GM21529 (cell line): ENCODE results near the gene ATG9B.

Experiments
- ATAC-seq: cut with Tn5 transposase; IDR thresholded peaks from one replicate; pipeline ENCODE4 v1.9.1; 2021; ENCODE audit not compliant: unreplicated experiment

The ATG9B gene

DNA sequence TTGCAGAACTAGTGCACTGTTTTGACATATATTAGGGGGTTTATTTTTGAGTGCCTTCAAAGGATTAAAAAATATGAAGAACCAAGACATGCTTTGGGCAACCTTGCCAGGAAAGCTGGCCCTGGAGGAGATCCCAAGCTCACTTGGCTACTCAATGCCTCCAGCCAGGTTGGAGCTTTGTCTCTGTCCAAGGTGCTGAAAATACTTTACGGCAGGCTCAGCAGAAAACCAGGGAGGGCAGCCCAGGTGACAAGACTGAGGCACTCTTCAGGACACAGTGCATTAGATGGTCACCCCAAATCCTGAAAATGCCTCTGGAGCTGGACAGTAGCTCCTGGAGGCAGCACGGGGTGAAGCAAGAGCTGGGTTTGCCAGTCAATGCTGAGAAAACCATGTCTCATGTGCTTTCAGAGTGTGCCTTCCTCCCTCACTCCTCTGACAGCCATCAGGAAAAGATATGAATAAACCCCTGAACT is 40.4 kb downstream of the ATG9B start:
- ATAC-seq = no peak

DNA sequence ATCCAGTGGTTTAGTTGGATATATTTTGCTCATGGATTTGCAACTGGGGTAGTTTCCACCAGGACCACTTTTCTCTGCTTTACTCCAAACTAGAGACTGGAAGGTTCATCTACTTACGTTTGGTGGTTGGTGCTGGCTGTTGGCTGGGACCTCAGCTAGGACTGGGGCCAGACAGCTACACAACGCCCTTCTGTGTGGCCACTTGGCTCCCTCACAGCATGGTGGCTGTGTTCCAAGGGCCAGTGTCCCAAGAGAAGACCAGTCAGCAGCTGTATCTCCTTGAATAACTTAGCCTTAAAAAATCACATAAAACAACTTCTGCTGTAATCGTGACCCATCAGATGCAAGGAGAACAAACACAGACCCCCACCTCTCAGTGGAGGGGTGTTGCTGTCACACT is 41.9 kb downstream of the ATG9B start:
- ATAC-seq = no peak

DNA sequence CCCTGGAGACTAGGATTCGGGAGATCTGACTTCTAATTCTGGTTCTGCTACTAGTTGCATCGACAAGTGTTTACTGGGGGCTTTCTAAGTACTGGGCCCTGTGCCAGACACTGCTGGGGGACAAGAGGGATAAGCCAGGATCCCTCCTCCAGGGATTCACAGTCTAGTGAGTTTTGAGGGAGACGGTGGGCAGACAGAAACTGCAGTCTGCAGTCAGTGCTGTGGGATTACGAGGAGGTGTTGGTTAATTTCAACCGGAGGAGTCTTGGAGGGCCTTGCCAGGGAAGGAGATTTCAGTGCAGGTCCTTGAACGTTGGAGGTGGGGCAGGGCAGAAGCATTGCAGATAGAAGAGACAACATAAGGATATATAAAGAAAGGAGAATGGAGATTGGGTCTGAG is 42.6 kb downstream of the ATG9B start:
- ATAC-seq = no peak

DNA sequence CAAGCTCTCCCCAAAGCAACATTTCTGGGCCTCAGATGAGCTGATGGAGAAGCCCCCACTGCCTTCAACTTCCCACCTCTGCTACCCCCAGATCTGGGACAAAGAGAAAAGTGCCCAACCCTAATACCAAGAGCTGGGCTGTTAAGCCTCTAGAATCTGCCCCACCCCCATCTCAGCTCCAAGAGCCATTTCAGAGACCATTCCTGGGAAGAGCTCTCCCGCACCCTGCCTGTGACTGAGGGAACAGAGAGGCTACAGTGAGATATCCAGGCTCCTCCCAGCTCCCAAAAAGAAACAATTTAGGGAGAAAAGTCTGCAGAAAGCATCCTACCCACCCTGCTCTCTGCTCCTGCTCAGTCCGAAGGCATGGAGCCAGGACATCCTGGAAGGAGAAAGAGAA is 43.6 kb downstream of the ATG9B start:
- no peak for ATAC-seq

DNA sequence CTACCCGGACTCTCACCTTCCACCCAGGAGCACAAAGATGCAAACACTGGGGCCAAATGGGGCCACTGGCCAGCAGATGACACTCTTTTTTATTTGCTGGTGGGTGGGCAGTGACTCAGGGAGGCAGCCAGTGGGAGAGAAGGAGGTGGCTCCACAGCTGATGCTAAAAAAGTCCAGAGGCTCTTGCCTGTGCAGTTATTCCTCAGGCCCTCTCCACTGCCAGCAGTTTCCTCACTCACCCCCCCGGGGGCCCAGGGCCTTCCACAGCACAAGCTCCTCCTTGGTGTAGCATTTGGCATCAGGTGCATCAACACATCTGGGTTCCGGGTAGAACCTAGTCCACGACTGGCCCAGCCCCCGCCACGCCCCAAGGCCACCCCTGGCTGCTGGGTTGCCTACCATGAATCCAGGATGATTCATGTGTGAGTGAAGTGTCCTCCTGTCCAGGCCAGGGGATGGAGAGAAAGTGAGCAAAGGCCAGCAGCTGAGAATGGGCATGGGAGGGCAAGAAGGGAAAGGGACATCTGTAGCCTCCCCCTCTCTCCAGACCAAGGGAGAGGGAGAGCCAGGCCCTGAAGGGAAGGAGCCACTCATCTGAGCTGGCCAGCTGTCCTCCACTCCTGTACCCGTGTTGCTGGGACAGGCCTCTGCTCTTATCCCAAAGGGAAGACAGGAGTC is 44.4 kb downstream of the ATG9B start:
- no peak for ATAC-seq

DNA sequence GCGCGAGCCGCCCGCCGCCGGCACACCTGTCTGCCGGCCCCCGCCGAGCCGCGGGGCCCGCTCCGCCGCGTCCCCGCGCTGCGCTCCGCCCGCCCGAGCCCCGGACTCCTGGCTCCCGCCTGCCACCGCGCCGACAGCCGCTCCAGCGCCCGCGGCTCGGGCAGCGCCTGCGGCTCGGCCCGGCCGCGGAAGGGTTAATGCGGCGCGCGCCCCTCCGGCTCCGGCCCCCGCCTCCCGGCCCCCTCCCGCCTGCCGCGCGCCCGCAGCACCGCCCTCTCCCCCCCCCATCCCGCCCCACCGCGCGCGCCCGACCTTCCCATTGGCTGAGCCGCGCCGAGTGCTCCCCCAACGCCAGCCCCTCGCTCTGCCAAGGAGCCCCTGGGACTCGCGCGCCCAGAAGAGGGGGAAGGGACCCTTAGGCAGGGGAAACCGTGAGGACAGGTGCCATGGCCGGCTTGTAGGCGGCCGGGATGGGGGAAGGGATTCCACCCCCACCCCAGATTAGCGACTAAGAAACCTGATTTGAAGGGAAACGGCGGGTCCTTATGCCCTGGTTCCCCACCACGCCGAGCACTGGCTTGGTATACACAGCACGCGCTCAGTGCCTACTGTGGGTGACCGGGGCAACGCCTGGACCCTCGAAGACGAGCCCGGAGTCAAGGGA is 46.0 kb downstream of the ATG9B start, which contains the start of gene KCNH2:
Gene KCNH2 (minus strand): TSS at position 196 of the 664 bp plus-strand sequence. CDS start 408 bp downstream, outside the sequence.
- no peak for ATAC-seq

DNA sequence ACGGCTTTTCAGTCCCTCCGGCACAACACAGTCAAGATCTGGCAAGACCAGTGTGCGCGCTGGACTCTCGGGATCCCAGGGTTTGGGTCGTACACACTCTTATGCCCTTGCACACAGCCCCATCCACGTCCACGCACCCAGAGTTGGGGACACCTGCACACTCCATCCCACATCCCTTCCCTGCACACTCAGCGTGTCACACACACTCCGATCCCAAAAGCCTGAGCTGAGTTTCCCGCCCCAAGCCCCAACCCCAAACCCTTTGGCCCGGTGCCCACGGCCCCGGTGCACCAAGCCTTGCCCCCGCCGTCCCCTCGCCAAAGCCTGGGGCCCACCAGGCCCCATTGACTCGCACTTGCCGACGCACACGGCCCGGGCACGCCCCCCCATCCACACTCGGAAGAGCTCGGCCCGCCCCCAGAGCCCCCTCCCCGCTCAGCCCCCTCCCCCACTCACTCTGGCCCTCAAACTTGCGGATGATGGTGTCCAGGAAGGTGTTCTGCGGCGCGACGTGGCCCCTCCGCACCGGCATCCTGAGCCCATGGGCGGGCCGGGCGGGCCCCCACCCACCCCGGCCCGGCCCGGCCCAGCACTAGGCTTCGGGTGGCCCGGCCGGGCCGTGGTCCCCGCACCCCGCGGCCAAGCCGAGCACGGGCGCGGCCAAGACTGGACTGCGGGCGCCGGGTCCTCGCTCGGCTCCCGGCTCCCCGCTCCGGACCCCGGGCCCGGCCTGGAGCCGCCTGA is 46.7 kb downstream of the ATG9B start:
- ATAC-seq = no peak

DNA sequence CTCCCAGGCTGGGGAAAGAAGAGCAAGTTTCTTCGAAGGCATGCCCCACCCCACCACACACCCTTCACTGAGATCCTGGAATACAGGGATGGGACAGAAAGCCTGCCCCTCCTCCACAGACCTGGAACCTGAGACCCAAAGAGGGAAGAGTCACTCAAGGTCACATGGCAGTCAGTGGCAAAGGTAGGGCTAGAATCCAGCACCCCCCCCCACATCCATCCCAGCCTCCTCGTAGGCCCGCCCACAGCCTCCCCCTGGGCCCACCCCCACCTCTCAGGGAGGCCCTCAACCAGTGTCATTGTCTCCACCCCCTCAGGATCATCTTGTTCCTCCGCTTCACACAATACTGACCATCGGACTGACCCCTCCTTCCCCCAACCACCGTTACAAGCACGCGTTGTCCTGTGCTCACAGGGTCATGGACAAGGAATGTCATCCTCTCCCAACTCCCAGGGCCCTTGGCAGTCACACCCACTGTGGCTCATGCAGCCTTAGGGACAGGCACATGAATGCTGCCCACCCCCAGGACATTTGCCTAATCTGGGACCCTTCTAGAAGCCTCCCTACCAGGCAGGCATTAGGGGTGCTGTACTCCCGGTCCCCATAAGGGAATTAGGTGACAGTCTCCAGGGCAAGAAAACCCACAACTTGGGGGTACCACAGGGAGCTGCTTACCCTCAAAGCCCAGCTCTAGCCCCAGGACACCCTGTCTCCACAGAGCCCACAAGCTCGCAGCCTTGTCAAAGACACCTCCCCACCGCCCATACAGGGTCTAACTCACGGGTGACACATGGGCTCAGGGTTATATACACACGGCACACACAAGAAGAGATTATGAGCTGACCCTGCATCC is 47.5 kb downstream of the ATG9B start:
- no peak for ATAC-seq

DNA sequence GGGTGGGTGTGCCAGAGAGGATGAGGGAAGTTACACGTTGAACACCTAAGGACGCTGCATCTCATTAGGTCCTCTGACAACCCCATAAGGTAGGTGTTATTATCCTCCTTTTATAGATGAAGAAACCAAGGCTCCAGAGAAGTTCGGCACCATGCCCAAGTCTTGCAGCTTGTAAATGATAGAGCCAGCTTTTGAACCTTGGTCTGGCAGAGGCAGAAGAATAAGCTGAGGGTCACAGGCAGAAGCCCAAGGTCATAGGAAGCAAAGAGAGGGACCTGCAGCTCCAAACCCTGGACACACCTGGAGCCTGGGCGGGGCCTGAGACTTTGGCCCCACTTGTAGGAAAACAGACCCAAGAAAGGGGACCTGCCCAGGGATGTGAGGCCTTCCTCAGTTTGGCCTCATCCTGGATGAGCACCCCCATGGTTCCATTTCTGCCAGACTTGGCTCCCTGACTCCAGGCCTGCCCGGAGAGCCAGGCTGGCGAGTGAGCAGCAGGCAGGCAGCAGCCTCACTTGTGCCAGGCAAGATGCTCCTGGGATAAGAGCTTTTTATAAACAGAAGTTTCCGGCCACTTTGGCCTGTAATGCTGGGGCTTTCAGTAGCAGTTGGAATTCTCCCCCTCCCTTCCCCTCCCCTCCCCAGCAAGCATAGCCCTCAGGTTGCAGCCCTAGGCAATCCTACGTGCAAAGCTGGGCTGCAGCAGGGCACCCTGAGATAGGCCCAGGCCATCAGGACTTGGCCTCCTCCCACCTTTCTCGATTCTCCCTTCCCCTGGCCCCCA is 48.6 kb downstream of the ATG9B start:
- no peak for ATAC-seq

DNA sequence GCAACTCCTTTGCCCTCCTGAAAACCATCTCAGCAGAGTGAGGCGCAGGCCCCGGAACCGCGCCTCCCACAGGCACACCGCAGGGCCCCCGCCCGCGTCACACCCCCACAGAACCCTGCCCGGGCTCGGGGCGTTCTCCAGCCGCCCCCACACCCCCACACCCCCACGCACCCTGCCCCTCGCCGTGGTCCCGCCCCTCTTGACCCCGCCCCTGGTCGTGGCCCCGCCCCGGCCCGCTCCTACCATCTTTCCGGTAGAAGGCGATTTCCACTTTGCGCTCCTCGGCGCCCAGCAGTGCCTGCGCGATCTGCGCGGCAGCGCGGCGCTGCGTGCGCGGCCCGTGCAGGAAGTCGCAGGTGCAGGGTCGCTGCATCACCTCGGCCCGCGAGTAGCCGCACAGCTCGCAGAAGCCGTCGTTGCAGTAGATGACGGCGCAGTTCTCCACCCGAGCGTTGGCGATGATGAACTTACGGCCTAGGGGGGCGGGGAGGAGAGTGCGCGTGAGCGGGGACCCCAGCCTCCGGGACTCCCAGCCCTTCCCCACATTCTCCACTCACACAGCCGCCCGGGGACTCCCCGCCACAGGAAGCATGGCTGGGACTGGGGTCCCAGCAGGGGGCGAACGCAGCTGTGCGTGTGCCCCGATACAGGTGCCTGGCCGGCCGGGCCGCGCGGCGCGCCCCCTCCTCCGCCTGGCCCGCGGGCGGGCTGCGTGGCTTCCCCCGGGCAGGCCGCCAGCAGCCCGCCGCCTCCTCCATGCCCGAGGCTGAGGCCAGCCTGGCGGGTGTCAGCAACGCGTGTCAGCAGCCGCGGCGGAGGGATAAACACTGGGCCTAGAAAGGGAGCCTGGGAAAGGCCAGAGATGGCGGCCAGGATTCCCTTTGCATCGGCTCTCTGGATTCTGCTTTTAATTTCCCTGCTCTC is 49.6 kb downstream of the ATG9B start:
- peak; percentile 60 for ATAC-seq

DNA sequence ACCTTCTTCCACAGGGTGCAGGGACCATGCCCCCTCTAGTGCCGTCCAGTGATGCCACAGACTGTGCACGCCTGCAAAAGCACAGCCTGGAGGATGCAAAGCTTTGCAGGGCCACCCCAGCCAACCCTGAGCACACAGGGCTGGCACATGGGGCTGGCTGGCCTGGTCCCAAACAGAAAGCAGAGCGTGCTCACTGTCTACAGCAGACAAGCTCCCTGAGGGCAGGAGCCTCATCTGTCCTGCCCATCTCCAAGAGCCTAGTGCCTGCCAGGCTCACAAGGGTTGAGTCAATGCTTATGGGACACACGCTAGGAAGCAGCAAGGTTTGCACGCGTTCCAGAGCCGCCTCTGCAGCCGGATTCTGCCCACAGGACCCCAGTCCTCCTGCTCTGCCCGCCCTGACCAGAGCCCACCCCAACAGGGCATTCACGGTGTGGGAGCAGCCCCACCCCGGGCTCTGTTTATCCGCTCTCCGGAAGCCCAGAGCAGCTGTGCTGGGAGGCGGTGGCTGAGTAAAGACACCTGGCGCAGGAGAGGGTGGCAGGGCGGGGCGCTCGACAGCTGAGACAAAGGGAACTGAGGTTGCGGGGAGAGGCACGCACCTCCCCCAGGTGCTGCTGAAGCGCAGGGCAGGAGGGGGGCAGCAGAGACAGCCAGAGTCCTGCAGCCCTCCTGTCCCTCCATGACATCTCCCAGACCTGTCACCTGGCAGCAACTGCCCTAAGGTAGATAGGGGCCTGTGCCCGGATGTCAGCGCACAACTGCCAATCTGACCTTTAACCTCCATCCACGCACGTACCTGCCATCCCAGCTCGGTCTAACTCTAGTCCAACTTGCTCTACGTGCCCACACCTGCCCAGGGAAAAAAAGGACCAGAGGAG is 50.5 kb downstream of the ATG9B start:
- ATAC-seq = no peak

DNA sequence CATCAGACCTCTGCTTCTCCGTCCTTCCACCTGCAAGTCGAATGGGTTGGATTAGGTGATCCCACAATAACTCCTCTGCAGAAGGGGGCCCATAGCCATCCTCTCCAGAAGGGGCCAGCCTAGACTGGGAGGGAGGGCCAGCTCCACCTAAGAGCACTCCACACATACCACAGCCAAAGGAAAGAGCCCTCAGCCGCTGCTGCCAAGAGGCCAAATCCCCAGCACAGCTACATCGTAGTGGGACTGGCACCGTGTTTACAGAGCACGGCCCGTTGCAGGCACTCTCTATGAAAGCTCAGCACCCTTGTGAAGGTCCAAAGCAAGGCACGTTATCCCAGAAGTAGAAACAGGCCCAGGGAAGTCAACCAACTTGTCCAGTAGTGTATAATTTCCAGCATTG is 51.6 kb downstream of the ATG9B start:
- no peak for ATAC-seq

DNA sequence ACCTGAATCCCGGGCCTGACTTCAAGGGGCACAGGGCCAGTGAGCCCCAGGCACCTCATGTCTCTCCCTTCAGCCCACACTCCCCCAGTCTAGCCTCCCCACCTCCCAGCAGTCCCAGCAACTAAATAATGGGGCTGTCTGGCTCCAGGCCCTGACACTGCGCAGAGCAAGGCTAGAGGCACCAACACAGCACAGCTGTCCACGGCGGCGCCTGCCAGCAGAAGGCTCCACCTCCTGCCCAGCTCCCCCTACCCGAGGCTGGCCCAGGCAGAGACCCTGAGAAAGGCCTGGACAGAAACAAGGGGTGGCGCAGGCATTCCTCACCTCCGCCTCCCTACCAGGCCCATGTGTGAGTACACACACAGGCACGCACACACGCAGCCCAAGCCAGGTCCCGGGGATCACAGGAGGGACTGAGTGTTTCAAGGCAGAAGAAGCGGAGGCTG is 52.2 kb downstream of the ATG9B start:
- ATAC-seq = no peak

DNA sequence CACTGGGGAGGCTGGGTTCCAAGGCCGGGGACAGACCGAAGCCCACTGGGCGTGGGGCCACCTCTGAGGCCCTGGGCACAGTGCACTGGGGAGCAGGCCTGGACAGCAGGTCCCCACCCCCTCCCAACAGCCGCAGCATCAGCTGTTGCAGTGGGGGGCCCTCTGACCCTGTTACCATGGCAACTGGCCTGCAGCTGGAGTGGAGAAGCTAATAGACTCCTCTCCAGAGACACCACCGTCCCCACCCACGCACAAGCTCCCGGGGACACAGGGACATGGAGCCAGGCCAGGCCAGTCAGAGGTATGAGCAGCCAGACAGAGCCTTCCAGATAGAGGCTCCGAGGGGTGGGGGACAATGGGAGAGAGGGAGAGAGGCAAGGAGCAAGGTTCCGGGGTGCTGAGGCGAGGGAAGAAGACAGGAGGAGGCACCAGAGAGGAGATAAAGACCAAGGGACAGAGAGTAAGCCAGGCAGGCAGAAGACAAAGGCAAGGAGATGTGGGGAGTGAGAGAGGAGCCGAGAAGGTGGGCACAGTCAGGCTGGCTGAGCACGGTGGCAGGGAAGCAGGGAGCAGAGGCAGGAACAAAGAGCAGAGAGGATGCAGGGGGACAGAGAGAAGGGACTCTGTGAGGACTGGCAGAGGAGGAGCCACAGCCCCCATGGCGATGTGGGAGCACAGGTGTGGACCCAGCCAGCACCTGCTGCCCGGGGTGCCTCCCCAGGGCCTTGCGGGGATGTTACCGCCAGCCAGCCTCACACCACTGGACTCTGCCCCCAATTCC is 52.9 kb downstream of the ATG9B start:
- no peak for ATAC-seq

DNA sequence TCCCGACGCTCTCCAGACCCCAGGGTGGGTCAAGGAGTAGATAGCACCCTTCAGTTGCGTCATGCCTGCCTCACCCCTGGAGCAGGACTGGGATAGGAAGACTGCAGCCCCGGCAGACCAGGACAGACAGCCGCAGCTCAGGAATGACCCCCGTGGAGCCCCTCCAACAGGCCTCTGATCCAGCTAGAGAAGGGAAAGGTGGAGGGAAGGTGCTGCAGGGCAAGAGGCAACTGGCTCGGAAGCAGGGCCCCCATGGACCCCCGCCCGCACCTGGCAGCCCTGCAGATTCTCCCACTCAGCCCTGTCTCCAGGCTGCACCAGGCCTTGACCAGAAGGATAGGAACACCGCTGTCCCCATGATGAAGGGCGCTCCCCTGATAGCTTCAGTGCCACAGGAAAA is 53.9 kb downstream of the ATG9B start:
- ATAC-seq = no peak

DNA sequence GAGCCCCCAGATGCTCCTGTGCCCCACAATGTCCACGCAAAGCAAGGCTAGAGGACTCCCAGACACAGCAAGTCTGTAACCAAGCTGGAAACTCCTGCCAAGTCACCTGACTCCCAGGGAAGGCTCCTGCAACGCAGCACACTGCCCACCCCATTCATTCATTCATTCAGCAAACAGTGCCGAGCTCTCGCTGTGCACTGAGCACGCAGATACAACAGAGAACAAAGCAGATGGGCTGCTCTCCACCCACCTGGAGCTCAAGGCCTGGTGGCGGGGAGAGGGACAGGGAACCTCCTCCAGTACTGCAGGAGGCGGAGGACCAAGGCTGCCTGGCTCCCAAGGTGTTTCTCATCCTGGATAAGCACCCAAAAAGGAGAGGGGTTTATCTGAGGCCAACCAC is 54.8 kb downstream of the ATG9B start:
- no peak for ATAC-seq

DNA sequence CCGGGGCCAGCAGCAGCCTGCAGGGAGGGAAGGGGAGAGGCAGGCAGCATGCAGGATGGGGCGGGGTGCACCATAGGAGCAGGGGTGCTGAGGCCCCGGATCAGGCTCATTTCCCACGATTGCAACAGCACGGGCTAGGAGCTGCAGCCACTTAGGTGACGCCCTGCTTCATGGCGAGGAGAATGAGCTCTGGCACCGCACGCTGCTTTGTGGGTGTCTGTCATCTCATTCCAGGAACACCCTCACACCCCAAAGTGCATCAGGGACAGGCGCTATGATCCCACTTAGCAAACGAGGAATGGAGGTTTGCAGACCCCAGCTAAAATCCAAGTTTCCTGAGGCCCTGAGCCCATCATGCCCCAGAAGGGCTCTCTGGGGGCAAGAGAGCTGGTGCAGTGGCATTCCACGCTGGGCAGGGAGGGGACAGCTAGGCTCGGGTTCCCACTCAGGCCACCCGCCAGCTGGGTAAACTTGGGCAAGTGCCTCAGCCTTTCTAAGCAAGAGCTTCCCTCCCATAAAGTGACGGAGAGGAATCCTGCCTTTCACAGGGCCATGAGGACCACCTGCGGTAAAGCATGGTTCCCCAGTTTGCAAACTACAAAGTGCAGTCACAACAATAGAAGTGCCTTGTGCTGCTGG is 55.4 kb downstream of the ATG9B start:
- no peak for ATAC-seq
